GM18870 (cell line): ENCODE data around the gene DIDO1.
A peak's percentile ranks its signal among the peaks of the same experiment; 100 is the strongest.

Experiments
- ATAC-seq: cut with Tn5 transposase; IDR thresholded peaks from one replicate; pipeline ENCODE4 v1.9.1; 2021; ENCODE audit warnings: moderate library complexity; ENCODE audit not compliant: unreplicated experiment

DIDO1 gene

GRCh38 chr20:62951896-62952372, 25.6 kb upstream of the DIDO1 start:
- ATAC-seq, result no peak

GRCh38 chr20:62951143-62951895, 25.0 kb upstream of the DIDO1 start:
- no peak for ATAC-seq

GRCh38 chr20:62950741-62951140, 24.4 kb upstream of the DIDO1 start:
- no peak for ATAC-seq

DNA sequence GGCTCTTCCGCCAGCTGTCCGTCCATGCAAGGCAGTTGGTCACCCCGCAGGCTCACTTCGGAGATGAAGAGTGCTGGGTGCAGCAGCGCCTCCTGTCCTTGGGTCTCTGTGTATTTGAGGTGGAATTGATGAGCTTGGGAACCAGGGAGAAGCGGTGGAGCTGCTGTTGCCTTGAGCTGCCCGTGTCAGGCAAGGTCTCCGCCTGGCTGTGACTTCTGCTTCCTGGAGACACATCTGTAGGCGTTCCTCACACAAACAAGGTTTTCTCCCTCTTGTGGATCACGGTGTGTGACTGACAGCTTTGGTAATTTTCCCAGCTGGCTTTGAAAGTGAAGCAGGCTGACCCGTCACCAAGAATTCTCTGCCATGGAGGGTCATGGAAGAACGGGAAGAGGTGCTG, 23.7 kb upstream of the DIDO1 start:
- no peak for ATAC-seq

- no peak for ATAC-seq
Measured at GRCh38 chr20:62949153-62949821, 23.0 kb upstream of the DIDO1 start.

DNA sequence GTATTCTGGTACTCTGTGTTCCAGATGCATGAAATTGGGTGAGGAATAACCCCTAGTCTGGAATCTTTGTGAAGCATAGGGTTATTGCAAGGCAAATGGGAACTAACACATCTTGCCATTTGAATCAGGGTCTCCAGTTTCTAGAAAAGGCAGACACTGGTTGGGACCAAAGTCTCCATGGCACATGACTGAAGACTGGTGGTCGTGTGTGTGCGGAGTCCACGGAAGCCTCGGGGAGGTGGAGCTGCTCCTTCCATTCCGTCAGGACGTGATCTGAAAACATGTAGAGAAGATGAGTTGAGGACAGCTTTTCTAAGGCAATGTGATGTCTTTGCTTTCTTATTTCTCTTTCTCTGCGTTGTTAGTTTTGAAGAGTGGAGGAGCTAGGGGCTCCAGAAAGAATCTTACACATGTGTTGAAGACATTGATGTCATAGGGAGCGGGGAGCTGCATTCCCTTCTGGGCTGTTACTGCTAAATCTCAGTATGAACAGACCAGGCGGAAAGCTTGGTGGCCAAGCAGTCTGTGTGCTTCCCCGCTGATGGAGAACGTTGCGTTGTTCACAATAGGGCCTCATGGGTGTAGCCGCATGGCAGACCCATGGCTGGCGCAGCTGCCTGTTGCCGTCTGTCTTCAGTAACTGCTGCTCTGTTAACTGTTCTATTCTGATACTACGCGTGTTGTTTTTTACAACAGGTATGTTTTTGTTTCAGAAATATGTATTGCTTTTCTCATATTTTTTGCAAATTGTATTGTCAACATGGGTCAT, 21.4 kb upstream of the DIDO1 start:
- no peak for ATAC-seq

GRCh38 chr20:62946918-62947317, 20.6 kb upstream of the DIDO1 start:
- ATAC-seq, result no peak

DNA sequence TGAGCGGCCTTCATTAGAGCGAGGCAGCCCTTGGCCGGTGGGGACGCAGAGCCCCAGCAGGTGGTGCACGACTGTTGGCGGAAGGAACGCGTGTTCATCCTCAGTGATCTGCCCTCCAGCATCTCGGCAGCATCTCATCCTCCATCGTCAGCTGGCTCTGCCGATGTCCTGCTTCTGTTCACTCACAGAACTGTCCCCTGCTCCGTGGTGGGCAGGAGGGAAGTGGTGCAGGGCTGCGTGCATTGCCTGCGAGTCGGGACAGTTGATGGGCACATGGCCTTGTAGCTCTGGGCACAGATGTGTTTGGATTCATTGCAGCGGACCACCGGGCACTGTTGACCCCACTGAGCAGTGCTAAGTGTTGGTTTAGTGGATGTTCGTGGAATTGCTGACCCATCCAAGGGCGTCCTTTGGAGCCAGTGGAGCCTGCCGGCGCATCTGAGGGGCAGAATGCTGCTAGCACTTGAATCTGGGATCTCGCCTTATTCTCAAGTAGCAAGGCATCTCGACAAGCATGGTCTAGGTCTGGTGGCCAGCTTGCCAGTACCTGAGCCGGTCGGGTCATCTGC, 19.6 kb upstream of the DIDO1 start:
- ATAC-seq, result no peak

- no peak for ATAC-seq
Measured at GRCh38 chr20:62944746-62945145, 18.4 kb upstream of the DIDO1 start.

DNA sequence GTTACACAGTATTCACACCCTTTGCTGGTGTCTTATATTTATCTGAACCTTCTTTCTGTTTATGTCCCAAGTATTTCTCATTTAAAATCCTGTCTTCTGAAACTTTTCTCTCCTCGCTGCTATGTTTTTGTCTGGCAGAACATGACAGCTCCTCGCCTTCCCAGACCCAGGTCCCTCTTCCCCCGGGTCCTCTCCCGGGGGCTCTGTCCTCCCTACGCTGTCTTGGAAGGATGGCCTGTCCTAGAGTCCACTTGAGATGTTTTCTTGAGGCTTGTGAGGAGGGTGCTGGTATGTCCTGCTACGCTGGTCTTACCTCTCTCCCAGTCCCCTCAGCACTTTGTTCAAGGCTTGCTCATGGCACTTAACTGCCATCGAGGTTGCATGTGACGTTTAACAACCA, 17.9 kb upstream of the DIDO1 start:
- ATAC-seq, result no peak

- no peak for ATAC-seq
Measured at GRCh38 chr20:62943396-62943795, 17.1 kb upstream of the DIDO1 start.

DNA sequence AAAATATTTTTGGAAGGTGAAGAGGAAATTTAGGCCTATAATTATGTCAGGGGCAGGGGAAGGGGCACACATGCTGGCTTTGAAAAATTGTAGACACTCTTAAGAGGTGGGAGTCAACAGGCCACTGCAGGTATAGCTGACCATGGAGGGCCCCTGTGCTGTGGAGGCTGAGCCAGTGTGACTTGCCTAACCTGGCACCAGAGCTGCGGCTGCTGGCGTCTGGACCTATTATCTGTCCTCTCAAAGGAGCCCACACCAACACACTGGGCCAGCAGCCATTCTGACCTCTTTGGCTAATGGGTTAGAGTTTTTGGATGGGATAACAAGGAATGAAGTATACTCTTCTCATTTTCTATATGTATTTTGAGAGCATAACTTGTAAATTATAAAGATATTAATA, 16.2 kb upstream of the DIDO1 start:
- no peak for ATAC-seq

DNA sequence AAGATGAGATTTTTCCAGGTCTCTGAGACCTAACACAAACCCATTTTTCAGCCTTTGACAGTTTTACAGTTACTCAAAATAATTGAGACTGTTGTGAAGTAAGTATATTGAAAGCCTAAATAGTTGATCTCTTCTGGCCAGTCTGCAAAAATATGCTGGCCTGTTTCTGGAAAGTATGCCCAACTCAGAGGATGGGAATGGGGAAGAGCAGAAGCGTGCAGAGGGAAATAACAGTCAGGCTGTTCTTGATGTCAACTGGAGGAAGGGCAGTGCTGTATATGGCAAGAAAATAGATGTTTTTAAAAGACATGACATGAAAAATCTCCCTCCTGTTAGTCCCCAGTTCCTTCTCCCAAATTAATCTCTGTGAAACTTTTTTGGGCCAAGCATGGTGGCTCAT, 15.5 kb upstream of the DIDO1 start:
- ATAC-seq, result no peak

DNA sequence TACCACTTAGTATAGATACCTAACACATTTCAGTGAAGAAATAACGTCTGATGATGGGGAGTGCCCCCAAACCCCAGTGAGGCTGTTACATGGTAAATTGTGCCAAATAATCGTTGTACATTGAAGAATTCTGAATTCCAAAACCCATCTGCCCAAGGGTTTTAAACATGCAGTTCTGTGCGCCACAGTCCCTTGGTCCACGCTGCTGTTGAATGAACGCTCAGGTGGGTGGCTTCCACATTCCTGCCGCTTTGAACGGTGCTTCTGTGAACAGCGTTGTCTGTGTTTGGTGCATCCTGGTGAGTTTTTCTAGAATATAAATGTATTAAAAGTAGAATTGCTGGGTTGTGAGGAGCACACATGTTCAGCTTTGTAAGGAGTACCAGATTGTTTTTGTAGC, 14.6 kb upstream of the DIDO1 start:
- ATAC-seq, result no peak

DNA sequence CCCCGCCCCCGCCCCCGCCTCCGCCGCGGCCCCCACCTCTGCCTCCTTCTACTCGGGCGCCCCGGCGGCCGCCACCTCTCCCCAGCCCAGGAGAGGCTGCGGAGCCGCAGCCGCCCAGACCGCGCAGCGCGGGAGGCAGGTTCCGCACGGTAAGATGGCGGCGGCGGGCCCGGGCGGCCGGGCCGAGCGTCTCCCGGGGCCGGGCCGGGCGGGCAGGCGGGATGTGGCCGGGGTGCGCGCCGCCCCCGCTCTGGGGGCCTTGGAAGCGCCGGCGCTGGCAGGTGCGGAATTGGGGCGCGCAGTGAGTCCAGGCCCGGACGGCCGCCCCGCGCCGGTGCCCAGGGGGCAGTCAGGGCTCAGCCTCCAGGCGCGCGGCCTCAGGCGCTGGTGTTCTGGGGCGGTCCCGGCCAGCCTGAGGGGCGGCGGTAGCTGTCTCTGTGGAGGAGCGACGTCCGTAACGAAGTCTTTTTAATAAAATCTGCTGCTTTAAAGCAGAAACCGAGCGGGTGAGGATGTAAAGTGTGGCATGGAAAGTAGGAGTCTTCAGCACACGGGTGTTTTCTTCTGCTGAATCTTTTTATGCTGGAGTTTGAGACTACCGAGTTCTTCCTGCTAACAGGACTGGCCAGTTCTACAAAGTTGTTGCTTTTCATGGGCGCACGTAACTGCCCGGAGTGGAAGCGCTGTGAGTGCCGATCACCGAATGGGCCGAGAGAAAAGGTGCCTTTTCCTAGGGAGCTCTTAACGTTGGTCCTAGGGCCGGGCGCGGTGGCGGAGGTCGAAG, 12.0 kb upstream of the DIDO1 start, which contains the start of gene GID8:
Gene GID8 (plus strand): TSS at position 43 of the 784 bp plus-strand sequence. CDS start 3,356 bp downstream, outside the sequence.
- no peak for ATAC-seq

- ATAC-seq, result peak; percentile 73
Measured at GRCh38 chr20:62937268-62938104, 11.2 kb upstream of the DIDO1 start.

- no peak for ATAC-seq
Measured at GRCh38 chr20:62935968-62936585, 9.8 kb upstream of the DIDO1 start.

- no peak for ATAC-seq
Measured at GRCh38 chr20:62935204-62935967, 9.1 kb upstream of the DIDO1 start.
